HL-60/S4 (cell line): ENCODE data around the gene SEC61B.

ENCODE experiments used
- in situ Hi-C: fragments of 300-500 bp; cut with MboI; formaldehyde crosslinking; loops from 2 replicates; pipeline ENCODE4 v1.14.3; 2022; ENCODE audit warnings: low sequenced_read_pairs

Gene SEC61B

DNA sequence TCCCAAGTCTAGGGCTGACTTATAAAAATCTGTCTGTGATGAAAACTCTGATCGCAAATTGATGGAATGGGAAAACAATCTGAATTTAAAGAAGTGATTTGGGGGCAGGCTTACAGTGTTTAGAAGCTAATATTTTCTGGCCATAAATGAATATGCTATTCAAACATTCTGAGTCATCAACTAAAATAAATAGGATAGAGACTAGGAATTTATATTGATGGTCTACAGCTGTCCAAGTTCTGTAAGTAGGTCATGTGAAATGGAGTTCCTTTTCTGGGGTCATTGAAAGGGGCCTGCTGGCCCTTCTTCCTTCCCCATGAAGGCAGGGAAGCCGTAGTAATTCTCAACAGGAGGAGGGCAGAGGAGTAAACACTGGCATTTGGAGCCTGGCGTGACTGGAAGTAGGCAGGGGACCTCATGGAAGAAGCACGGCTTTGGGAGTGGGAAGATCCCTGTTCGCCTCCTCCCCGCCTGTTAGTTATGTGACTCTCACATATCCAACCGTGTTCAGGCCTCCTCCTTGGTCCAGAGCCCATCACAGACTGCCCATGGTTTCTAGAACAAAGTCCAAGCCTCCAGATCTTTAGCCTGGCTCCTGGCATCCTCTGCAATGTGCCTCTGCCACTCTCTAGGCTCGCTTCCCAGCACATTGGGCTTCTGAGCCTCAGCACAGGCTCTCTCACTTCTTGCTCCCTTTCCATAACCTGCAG, 32.0 kb upstream of the SEC61B start:
- in situ Hi-C loops, result loop anchor here (25.0 kb wide), 2 partner anchors 822 to 1397 kb away; partner anchors contain the start of gene CAVIN4

GRCh38 chr9:99190597-99191283, 31.3 kb upstream of the SEC61B start:
- in situ Hi-C loops, result loop anchor here (25.0 kb wide), 2 partner anchors 822 to 1397 kb away; partner anchors contain the start of gene CAVIN4

GRCh38 chr9:99192786-99193465, 29.2 kb upstream of the SEC61B start:
- in situ Hi-C loops, result loop anchor here (25.0 kb wide), 2 partner anchors 819 to 1394 kb away; partner anchors contain the start of gene CAVIN4

- in situ Hi-C loops, result loop anchor here (25.0 kb wide), 2 partner anchors 819 to 1394 kb away; partner anchors contain the start of gene CAVIN4
Observed at GRCh38 chr9:99193466-99193821, 28.6 kb upstream of the SEC61B start.

DNA sequence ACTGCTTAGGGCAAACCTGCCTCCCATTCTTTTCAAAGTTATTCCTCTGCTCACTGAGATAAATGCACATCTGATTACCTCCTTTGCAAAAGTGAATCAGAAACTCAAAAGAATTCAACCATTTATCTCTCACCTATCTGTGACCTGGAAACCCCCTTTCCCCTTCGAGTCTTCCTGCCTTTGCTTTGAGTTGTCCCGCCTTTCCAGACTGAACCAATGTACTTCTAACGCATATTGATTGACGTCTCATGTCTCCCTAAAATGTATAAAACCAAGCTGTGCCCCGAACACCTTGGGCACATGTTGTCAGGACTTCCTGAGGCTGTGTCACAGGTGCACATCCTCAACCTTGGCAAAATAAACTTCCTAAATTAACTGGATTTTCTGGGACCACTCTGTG, 25.6 kb upstream of the SEC61B start:
- in situ Hi-C loops, result loop anchor here (25.0 kb wide), 2 partner anchors 816 to 1391 kb away; partner anchors contain the start of gene CAVIN4

DNA sequence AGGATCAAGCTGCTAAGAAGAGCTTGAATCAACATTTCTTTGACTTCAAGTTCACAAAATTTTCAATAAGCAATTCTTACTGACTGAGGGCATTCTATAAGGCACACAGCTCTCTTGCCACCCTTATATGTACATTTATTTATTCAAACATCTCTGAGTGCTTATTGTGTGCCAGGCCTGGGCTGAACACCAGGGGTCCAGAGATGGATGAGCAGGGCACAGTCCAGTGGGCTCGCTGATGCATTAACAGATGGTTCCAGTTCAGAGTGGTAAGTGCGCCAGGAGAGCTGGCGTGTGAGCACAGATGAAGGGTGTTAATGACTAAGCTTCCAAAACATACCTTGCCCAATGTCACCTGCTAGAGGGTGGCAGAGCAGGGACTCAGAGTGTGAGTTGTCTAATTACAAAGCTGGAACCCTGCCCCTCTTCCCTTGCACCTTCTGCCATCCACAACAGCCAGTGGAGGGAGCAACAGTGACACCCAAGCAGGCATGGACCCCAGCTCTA, 24.9 kb upstream of the SEC61B start:
- in situ Hi-C loops, result loop anchor here (25.0 kb wide), 2 partner anchors 815 to 1390 kb away; partner anchors contain the start of gene CAVIN4

- in situ Hi-C loops, result loop anchor here (25.0 kb wide), 2 partner anchors 814 to 1389 kb away; partner anchors contain the start of gene CAVIN4
Observed at GRCh38 chr9:99197987-99198386, 24.1 kb upstream of the SEC61B start.

DNA sequence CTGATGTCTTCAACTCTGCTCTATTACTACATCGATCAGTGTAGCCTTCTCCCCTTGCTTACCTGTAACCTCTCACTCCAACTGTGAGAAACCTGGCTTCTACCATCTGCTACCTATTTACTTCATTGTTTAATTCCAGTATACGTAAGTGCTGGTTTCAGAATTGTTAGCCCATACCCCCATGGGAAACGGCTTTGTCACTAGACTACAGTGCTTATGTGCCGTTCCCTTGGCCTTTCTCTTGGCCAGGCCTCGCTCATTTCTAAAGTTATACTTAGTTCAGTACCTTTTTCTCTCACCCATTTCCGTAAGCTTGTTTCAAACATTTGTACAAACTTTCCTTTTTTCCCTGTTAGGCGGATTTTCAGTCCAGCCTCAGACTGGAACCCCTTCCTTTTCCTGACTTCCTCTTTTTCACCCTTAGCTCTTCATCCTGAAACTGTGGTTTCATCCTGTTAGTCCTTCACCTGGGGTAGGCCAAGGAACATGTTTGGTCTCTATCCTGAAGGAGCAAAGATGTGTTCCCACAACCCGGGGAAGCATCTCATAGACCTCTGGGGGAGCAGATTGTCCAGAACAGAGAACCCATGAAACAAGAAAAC, 22.0 kb upstream of the SEC61B start:
- in situ Hi-C loops, result loop anchor here (25.0 kb wide), 2 partner anchors 812 to 1387 kb away; partner anchors contain the start of gene CAVIN4

- in situ Hi-C loops, result no loop called here
Observed at GRCh38 chr9:99201603-99202002, 20.5 kb upstream of the SEC61B start.

- in situ Hi-C loops, result no loop called here
Observed at GRCh38 chr9:99210572-99210971, 11.5 kb upstream of the SEC61B start.

- in situ Hi-C loops, result no loop called here
Observed at GRCh38 chr9:99211746-99212145, 10.3 kb upstream of the SEC61B start.

DNA sequence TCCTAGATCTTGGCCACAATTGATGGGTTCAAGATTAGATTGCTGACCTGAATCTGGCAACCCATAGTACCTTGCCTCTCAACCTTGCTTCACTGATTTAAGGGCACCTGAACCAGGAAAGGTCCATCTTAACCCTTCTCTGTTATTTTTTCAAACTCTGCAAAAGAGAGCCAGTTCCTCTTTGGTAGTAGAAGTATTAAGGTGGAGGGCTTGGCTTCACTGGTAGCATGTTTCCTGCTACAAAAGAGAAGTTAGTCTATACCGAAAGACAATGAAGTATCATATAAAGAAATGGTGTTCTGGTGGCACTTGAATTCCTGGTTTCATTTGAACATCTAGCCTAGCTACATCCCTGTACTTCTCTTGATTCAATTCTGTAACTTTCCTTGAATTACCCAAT, 8.9 kb upstream of the SEC61B start:
- in situ Hi-C loops, result no loop called here

DNA sequence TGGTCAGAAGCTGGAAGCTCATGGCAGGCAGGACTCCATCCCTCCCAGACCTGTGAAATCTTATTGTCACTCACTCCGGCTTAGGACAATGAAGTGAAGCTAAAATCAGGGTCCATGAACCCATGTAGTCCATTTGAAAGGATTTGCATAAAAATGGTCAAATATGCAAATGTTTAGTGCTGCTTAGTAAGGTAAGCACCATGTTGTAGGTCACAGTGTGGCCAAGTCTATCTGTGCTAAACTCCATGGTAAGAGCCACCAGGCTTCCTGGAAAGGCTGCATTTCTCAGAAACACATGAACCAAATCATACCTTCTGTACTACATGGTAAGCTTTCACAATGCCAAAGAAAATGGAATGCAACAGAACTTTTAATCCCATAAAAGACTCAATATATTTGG, 6.0 kb upstream of the SEC61B start:
- in situ Hi-C loops, result no loop called here

DNA sequence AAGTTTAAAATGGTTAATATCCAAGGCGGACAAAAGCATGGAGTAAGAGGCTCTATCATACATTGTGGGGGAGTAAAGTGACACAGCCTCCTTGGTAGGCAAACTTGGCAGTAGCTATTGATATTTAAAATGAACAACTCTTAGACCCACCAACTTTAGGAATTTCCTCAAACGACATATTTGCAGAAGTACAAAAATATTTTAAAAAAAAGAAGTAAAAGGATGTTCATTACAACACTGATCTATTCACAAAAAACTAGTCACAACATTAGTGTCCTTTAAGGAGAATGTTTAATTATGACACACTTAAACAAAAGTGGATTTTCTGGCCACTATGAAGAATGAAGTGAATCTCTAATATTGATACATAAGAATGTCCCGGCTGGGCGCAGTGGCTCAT, 2.1 kb upstream of the SEC61B start:
- in situ Hi-C loops, result no loop called here

GRCh38 chr9:99221266-99221620, 839 bp upstream of the SEC61B start:
- in situ Hi-C loops, result no loop called here

DNA sequence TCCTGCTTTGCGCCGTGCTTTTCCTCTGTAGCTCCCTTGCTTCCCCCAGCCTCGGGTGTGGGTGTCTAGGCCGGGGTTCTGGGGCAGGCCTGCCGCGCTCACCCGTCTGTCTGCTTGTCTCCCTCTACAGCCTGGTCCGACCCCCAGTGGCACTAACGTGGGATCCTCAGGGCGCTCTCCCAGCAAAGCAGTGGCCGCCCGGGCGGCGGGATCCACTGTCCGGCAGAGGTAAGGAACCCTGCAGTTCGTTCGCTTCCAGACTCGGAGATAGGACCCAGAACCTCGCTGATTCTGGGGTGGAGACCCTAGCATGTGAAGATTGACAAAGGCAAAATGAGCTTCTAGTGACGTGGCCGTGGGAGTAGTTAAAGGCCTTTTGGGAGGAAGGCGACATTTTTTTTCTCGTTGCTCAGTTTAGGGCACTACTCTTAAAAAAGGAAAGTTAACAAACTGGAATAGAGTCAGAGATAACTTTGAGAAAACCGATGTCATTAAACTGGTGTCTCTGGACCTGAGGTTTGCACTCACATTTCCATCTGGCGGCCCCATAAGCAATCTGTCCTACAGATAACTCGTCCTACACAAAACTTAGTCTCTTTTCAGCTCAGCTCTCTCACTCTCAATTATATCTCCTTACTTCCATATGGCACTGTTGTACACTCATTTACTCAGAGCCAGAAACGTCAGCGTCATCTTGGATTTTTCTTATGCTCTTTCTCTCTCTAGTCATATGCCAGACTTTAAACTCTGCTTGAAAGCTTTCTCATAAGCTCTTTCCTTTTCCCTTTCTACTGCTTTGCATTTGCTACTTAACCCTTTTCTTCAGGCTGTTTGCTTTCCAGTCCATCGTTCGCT, 561 bp downstream of the SEC61B start:
- in situ Hi-C loops, result no loop called here

DNA sequence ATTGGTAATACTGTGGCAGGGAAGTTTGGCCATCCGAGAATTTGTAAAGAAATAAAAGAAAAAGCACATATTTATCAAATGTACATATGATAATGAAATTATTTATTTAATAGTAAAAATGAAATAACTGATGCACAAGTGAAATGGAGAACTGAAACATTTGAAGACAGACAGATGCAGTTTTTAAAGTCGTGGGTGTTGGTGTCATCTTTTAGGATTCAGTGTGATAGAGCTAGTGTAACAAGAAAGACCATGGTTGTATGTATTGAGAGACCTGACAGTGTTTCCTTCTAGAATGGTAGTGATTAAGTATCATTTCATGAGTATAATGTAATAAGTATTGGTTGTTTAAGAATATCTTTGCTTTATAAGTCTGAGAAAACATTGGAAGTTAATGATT, 2.4 kb downstream of the SEC61B start:
- in situ Hi-C loops, result no loop called here

DNA sequence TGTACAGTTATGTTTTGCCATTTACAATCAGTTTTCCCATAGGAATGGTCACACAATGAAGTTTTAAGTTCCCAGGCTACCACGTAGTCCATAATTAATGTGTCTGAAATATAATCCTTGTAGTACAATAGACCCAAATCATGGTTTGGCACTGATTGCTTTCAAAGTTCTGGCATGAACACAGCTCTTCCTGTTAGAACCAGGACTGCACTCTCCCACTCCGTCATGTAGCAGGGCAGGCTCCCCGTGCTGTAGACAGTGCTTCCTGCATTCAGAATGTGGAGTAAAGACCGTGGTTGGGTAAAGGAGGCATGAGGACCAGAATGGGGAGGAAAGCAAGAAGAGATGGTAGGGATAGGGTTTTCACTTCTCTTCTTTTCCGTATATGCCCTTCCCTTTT, 4.0 kb downstream of the SEC61B start:
- in situ Hi-C loops, result no loop called here

DNA sequence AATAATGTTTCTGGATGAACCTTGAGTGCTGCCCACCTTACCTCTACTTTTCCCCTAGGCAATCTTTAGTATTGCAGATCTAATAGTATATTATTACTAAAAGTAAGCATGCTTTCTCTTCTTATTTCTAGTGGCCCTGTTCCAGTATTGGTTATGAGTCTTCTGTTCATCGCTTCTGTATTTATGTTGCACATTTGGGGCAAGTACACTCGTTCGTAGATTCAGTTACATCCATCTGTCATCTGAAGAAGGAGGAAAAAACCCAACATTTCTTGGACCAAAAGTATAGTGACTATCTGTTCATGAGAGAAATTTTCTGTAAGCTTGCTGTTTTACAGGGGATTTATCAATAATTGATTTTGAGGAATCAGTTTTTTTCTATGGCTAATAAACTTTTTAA, 8.1 kb downstream of the SEC61B start:
- in situ Hi-C loops, result no loop called here

- in situ Hi-C loops, result no loop called here
Observed at GRCh38 chr9:99231711-99232110, 9.6 kb downstream of the SEC61B start.
